Keratinocyte (primary cell): ENCODE data around the gene UPK1B.

Source experiments
- CTCF ChIP-seq, 3 experiments: IDR thresholded peaks in 1 of 3; conservative IDR thresholded peaks in 1 of 3; optimal IDR thresholded peaks in 1 of 3; 2 replicates in 2 of 3; 3 replicates in 1 of 3; pipeline versions ENCODE3 to v1.5.1; 2011; ENCODE audit warnings: low read length in 3 of 3, mild to moderate bottlenecking in 3 of 3, moderate library complexity in 2 of 3, control low read depth in 1 of 3, inconsistent platforms in 1 of 3; ENCODE audit not compliant: insufficient read depth in 2 of 3; ENCODE audit errors: extremely low read depth in 1 of 3
- EZH2 ChIP-seq: IDR thresholded peaks from one replicate; pipeline ENCODE4 v1.6.1; 2012; ENCODE audit warnings: inconsistent platforms, mild to moderate bottlenecking, low read length, moderate library complexity

GRCh38 chr3:119229190-119229589 lies 55.8 kb downstream of the UPK1B start:
- no peak for TF ChIP-seq CTCF (optimal IDR thresholded peaks at IDR 0.05 in 1 of 3, IDR thresholded peaks at IDR 0.05 in 1 of 3, conservative IDR thresholded peaks at IDR 0.05 in 1 of 3; ENCODE audit: extremely low read depth in 1 of 3, insufficient read depth in 2 of 3, low read length in 3 of 3)
- TF ChIP-seq EZH2: no peak
